ENCODE measurements around the gene TCF4. TPM values are rescaled to one million over a fixed set of nuclear protein-coding genes. Genes with fewer than 3 reads are reported as not detected.

Gene TCF4
- total and polyA plus RNA-seq, 2 experiments from 2014 or later, result 77.7 to 89.2 TPM

DNA sequence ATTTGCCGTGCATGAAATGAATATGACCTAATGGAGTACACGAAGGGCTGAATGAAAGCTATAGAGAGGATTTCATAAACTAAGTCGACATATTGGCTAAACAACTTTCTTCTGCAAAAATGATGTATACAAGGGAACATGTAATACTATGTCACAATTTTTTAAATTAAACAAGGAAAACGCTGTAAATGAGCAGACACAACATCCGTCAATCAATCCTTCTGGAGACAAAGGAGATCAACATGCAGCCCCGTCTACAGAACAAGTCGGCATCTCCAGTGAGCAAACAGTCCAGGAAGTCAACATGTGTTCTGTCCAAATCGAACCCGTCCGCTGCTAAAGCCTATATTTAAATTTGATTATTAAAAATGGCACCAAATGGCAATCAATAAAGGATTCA, 180.8 kb downstream of the TCF4 start:
- H3K27ac ChIP-seq (ENCODE audit: low read depth), result no peak overlapping the region
- H3F3A ChIP-seq (replicated peaks; ENCODE audit: low read depth), result no peaks in the 10 kb centered on the region
- DNase-seq (ENCODE audit: low spot score) (no peak), ATAC-seq (no peak)
- H3K79me2 ChIP-seq (replicated peaks; ENCODE audit: insufficient read depth), result peaks cover 90% of the 10 kb centered on the region
- Mint-ChIP-seq H3K27ac (no peak overlapping the region), H3K27me3 (ENCODE audit: insufficient read depth, low read depth, poor library complexity) (peaks cover 3% of the 10 kb centered on the region), H3K36me3 (ENCODE audit: low read depth) (no peaks in the 10 kb centered on the region), H3K4me1 (peaks cover 75% of the 10 kb centered on the region), H3K9me3 (no peaks in the 10 kb centered on the region), H3K4me3 (no peak overlapping the region)
- TF ChIP-seq STAT1 (IDR thresholded peaks at IDR 0.05; ENCODE audit: unreplicated experiment), result no peak
- no peak for TF ChIP-seq EZH2phosphoT487 (IDR thresholded peaks at IDR 0.05; ENCODE audit: unreplicated experiment)
- no peak for TF ChIP-seq ZNF331 (CRISPR knock-in tag; IDR thresholded peaks at IDR 0.05; ENCODE audit: low read depth)
- TF ChIP-seq, protein P1, sequence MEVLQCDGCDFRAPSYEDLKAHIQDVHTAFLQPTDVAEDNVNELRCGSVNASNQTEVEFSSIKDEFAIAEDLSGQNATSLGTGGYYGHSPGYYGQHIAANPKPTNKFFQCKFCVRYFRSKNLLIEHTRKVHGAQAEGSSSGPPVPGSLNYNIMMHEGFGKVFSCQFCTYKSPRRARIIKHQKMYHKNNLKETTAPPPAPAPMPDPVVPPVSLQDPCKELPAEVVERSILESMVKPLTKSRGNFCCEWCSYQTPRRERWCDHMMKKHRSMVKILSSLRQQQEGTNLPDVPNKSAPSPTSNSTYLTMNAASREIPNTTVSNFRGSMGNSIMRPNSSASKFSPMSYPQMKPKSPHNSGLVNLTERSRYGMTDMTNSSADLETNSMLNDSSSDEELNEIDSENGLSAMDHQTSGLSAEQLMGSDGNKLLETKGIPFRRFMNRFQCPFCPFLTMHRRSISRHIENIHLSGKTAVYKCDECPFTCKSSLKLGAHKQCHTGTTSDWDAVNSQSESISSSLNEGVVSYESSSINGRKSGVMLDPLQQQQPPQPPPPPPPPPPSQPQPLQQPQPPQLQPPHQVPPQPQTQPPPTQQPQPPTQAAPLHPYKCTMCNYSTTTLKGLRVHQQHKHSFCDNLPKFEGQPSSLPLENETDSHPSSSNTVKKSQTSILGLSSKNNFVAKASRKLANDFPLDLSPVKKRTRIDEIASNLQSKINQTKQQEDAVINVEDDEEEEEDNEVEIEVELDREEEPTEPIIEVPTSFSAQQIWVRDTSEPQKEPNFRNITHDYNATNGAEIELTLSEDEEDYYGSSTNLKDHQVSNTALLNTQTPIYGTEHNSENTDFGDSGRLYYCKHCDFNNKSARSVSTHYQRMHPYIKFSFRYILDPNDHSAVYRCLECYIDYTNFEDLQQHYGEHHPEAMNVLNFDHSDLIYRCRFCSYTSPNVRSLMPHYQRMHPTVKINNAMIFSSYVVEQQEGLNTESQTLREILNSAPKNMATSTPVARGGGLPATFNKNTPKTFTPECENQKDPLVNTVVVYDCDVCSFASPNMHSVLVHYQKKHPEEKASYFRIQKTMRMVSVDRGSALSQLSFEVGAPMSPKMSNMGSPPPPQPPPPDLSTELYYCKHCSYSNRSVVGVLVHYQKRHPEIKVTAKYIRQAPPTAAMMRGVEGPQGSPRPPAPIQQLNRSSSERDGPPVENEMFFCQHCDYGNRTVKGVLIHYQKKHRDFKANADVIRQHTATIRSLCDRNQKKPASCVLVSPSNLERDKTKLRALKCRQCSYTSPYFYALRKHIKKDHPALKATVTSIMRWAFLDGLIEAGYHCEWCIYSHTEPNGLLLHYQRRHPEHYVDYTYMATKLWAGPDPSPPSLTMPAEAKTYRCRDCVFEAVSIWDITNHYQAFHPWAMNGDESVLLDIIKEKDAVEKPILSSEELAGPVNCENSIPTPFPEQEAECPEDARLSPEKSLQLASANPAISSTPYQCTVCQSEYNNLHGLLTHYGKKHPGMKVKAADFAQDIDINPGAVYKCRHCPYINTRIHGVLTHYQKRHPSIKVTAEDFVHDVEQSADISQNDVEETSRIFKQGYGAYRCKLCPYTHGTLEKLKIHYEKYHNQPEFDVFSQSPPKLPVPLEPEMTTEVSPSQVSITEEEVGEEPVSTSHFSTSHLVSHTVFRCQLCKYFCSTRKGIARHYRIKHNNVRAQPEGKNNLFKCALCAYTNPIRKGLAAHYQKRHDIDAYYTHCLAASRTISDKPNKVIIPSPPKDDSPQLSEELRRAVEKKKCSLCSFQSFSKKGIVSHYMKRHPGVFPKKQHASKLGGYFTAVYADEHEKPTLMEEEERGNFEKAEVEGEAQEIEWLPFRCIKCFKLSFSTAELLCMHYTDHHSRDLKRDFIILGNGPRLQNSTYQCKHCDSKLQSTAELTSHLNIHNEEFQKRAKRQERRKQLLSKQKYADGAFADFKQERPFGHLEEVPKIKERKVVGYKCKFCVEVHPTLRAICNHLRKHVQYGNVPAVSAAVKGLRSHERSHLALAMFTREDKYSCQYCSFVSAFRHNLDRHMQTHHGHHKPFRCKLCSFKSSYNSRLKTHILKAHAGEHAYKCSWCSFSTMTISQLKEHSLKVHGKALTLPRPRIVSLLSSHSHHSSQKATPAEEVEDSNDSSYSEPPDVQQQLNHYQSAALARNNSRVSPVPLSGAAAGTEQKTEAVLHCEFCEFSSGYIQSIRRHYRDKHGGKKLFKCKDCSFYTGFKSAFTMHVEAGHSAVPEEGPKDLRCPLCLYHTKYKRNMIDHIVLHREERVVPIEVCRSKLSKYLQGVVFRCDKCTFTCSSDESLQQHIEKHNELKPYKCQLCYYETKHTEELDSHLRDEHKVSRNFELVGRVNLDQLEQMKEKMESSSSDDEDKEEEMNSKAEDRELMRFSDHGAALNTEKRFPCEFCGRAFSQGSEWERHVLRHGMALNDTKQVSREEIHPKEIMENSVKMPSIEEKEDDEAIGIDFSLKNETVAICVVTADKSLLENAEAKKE (CRISPR knock-in tag; IDR thresholded peaks at IDR 0.05), result no peak
- TF ChIP-seq, protein P2, sequence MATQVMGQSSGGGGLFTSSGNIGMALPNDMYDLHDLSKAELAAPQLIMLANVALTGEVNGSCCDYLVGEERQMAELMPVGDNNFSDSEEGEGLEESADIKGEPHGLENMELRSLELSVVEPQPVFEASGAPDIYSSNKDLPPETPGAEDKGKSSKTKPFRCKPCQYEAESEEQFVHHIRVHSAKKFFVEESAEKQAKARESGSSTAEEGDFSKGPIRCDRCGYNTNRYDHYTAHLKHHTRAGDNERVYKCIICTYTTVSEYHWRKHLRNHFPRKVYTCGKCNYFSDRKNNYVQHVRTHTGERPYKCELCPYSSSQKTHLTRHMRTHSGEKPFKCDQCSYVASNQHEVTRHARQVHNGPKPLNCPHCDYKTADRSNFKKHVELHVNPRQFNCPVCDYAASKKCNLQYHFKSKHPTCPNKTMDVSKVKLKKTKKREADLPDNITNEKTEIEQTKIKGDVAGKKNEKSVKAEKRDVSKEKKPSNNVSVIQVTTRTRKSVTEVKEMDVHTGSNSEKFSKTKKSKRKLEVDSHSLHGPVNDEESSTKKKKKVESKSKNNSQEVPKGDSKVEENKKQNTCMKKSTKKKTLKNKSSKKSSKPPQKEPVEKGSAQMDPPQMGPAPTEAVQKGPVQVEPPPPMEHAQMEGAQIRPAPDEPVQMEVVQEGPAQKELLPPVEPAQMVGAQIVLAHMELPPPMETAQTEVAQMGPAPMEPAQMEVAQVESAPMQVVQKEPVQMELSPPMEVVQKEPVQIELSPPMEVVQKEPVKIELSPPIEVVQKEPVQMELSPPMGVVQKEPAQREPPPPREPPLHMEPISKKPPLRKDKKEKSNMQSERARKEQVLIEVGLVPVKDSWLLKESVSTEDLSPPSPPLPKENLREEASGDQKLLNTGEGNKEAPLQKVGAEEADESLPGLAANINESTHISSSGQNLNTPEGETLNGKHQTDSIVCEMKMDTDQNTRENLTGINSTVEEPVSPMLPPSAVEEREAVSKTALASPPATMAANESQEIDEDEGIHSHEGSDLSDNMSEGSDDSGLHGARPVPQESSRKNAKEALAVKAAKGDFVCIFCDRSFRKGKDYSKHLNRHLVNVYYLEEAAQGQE (IDR thresholded peaks at IDR 0.05; ENCODE audit: unreplicated experiment), result no peak
- no peak for TF ChIP-seq EZH2 (IDR thresholded peaks at IDR 0.05; ENCODE audit: low read depth, unreplicated experiment)
- TF ChIP-seq POLR2AphosphoS5 (IDR thresholded peaks at IDR 0.05; ENCODE audit: low read depth), result no peak
- TF ChIP-seq CREB1 (CRISPR knock-in tag; IDR thresholded peaks at IDR 0.05; ENCODE audit: low read depth), result no peak
- TF ChIP-seq NANOG (IDR thresholded peaks at IDR 0.05; ENCODE audit: borderline replicate concordance), result no peak
- H3K4me1 ChIP-seq (ENCODE audit: insufficient read depth), result peaks cover 68% of the 10 kb centered on the region
- H3K27me3 ChIP-seq (ENCODE audit: insufficient read depth), result no peaks in the 10 kb centered on the region
- no peaks in the 10 kb centered on the region for H4K20me1 ChIP-seq (replicated peaks; ENCODE audit: insufficient read depth)
- no peaks in the 10 kb centered on the region for H3K9me2 ChIP-seq (ENCODE audit: insufficient read depth)
- no peaks in the 10 kb centered on the region for H3K36me3 ChIP-seq (ENCODE audit: insufficient read depth)
- H2AFZ ChIP-seq, result no peak overlapping the region
- H3K4me2 ChIP-seq, result no peak overlapping the region
- no peak overlapping the region for H3K4me3 ChIP-seq

Measured in GM23338 (cell line).